ENCODE data around the gene APOA1. TPM values are rescaled to one million over a fixed set of nuclear protein-coding genes. Genes with fewer than 3 reads are reported as not detected.

The APOA1 gene
- 0.66 TPM in 1 of 2 replicates, not detected in the other for total RNA-seq (2012; rRNA removed)

GRCh38 chr11:116837231-116838091, at the start of gene APOA1:
Gene APOA1, minus strand, starts transcription at chr11:116837622. Its CDS starts 235 bp downstream, at chr11:116837387.
- H3K4me1 ChIP-seq (ENCODE audit: control insufficient read depth, insufficient read depth, low read length), result peaks cover 17% of the 10 kb centered on the region
- no peaks in the 10 kb centered on the region for H3K36me3 ChIP-seq (ENCODE audit: insufficient read depth, low read length)
- H3K27me3 ChIP-seq (ENCODE audit: control insufficient read depth, insufficient read depth, low read length), result no peaks in the 10 kb centered on the region
- no peak within 1 kb of the TSS for H3K4me2 ChIP-seq (ENCODE audit: low read length)
- no peak within 1 kb of the TSS for H3K4me3 ChIP-seq (ENCODE audit: low read length)
- no peak within 1 kb of the TSS for H3K9ac ChIP-seq (ENCODE audit: low read depth, low read length)
- H3K9me3 ChIP-seq (replicated peaks; ENCODE audit: low read length), result no peaks in the 10 kb centered on the region

- H3K27me3 ChIP-seq (ENCODE audit: control insufficient read depth, insufficient read depth, low read length), result no peaks in the 10 kb centered on the region
- H3K9me3 ChIP-seq (replicated peaks; ENCODE audit: low read length), result no peaks in the 10 kb centered on the region
- H3K4me1 ChIP-seq (ENCODE audit: control insufficient read depth, insufficient read depth, low read length), result peaks cover 26% of the 10 kb centered on the region
- no peak overlapping the region for H3K4me3 ChIP-seq (ENCODE audit: low read length)
- H3K36me3 ChIP-seq (ENCODE audit: insufficient read depth, low read length), result no peaks in the 10 kb centered on the region
- no peak overlapping the region for H3K4me2 ChIP-seq (ENCODE audit: low read length)
- no peak overlapping the region for H3K9ac ChIP-seq (ENCODE audit: low read depth, low read length)
These were observed 48.7 kb upstream of the APOA1 start for GRCh38 chr11:116885951-116886655.

- H3K4me1 ChIP-seq (ENCODE audit: control insufficient read depth, insufficient read depth, low read length), result peaks cover 19% of the 10 kb centered on the region
These were observed 45.0 kb upstream of the APOA1 start for GRCh38 chr11:116882386-116882785.

GRCh38 chr11:116881143-116881542, 43.7 kb upstream of the APOA1 start:
- Histone ChIP-seq H3K4me1 (ENCODE audit: control insufficient read depth, insufficient read depth, low read length) (peaks cover 19% of the 10 kb centered on the region), H3K4me2 (ENCODE audit: low read length) (no peak overlapping the region), H3K9me3 (replicated peaks; ENCODE audit: low read length) (no peaks in the 10 kb centered on the region), H3K9ac (ENCODE audit: low read depth, low read length) (no peak overlapping the region), H3K4me3 (ENCODE audit: low read length) (no peak overlapping the region), H3K27me3 (ENCODE audit: control insufficient read depth, insufficient read depth, low read length) (no peaks in the 10 kb centered on the region), H3K36me3 (ENCODE audit: insufficient read depth, low read length) (no peaks in the 10 kb centered on the region)

More at GRCh38 chr11:116882386-116882785, 45.0 kb upstream of the APOA1 start:
- Histone ChIP-seq H3K9me3 (replicated peaks; ENCODE audit: low read length) (no peaks in the 10 kb centered on the region), H3K36me3 (ENCODE audit: insufficient read depth, low read length) (no peaks in the 10 kb centered on the region), H3K9ac (ENCODE audit: low read depth, low read length) (no peak overlapping the region), H3K27me3 (ENCODE audit: control insufficient read depth, insufficient read depth, low read length) (no peaks in the 10 kb centered on the region), H3K4me2 (ENCODE audit: low read length) (no peak overlapping the region), H3K4me3 (ENCODE audit: low read length) (no peak overlapping the region)

GRCh38 chr11:116879800-116880625, 42.6 kb upstream of the APOA1 start:
- H3K27me3 ChIP-seq (ENCODE audit: control insufficient read depth, insufficient read depth, low read length), result no peaks in the 10 kb centered on the region
- H3K9ac ChIP-seq (ENCODE audit: low read depth, low read length), result no peak overlapping the region
- H3K4me3 ChIP-seq (ENCODE audit: low read length), result no peak overlapping the region
- no peak overlapping the region for H3K4me2 ChIP-seq (ENCODE audit: low read length)
- no peaks in the 10 kb centered on the region for H3K9me3 ChIP-seq (replicated peaks; ENCODE audit: low read length)
- peaks cover 3% of the 10 kb centered on the region for H3K36me3 ChIP-seq (ENCODE audit: insufficient read depth, low read length)
- peaks cover 19% of the 10 kb centered on the region for H3K4me1 ChIP-seq (ENCODE audit: control insufficient read depth, insufficient read depth, low read length)

- peaks cover 41% of the 10 kb centered on the region for H3K4me1 ChIP-seq (ENCODE audit: control insufficient read depth, insufficient read depth, low read length)
- no peak overlapping the region for H3K4me3 ChIP-seq (ENCODE audit: low read length)
- H3K27me3 ChIP-seq (ENCODE audit: control insufficient read depth, insufficient read depth, low read length), result no peaks in the 10 kb centered on the region
- H3K36me3 ChIP-seq (ENCODE audit: insufficient read depth, low read length), result peaks cover 10% of the 10 kb centered on the region
- no peak overlapping the region for H3K9ac ChIP-seq (ENCODE audit: low read depth, low read length)
- H3K4me2 ChIP-seq (ENCODE audit: low read length), result no peak overlapping the region
- H3K9me3 ChIP-seq (replicated peaks; ENCODE audit: low read length), result no peaks in the 10 kb centered on the region
These were observed 39.2 kb upstream of the APOA1 start for GRCh38 chr11:116876656-116877055.

GRCh38 chr11:116875194-116875593, 37.8 kb upstream of the APOA1 start:
- no peak overlapping the region for H3K9ac ChIP-seq (ENCODE audit: low read depth, low read length)
- no peaks in the 10 kb centered on the region for H3K9me3 ChIP-seq (replicated peaks; ENCODE audit: low read length)
- no peak overlapping the region for H3K4me2 ChIP-seq (ENCODE audit: low read length)
- peaks cover 47% of the 10 kb centered on the region for H3K4me1 ChIP-seq (ENCODE audit: control insufficient read depth, insufficient read depth, low read length)
- H3K27me3 ChIP-seq (ENCODE audit: control insufficient read depth, insufficient read depth, low read length), result no peaks in the 10 kb centered on the region
- no peak overlapping the region for H3K4me3 ChIP-seq (ENCODE audit: low read length)
- H3K36me3 ChIP-seq (ENCODE audit: insufficient read depth, low read length), result peaks cover 10% of the 10 kb centered on the region

GRCh38 chr11:116874251-116874650, 36.8 kb upstream of the APOA1 start:
- H3K27me3 ChIP-seq (ENCODE audit: control insufficient read depth, insufficient read depth, low read length), result no peaks in the 10 kb centered on the region
- no peaks in the 10 kb centered on the region for H3K9me3 ChIP-seq (replicated peaks; ENCODE audit: low read length)
- no peak overlapping the region for H3K9ac ChIP-seq (ENCODE audit: low read depth, low read length)
- H3K4me3 ChIP-seq (ENCODE audit: low read length), result no peak overlapping the region
- peaks cover 46% of the 10 kb centered on the region for H3K4me1 ChIP-seq (ENCODE audit: control insufficient read depth, insufficient read depth, low read length)
- no peak overlapping the region for H3K4me2 ChIP-seq (ENCODE audit: low read length)
- H3K36me3 ChIP-seq (ENCODE audit: insufficient read depth, low read length), result peaks cover 17% of the 10 kb centered on the region

GRCh38 chr11:116873381-116873780, 36.0 kb upstream of the APOA1 start:
- H3K27me3 ChIP-seq (ENCODE audit: control insufficient read depth, insufficient read depth, low read length), result no peaks in the 10 kb centered on the region
- H3K4me2 ChIP-seq (ENCODE audit: low read length), result no peak overlapping the region
- no peak overlapping the region for H3K4me3 ChIP-seq (ENCODE audit: low read length)
- peaks cover 17% of the 10 kb centered on the region for H3K36me3 ChIP-seq (ENCODE audit: insufficient read depth, low read length)
- H3K9me3 ChIP-seq (replicated peaks; ENCODE audit: low read length), result no peaks in the 10 kb centered on the region
- peak overlapping the region; percentile 23 for H3K9ac ChIP-seq (ENCODE audit: low read depth, low read length)
- peaks cover 46% of the 10 kb centered on the region for H3K4me1 ChIP-seq (ENCODE audit: control insufficient read depth, insufficient read depth, low read length)

GRCh38 chr11:116871248-116871647, 33.8 kb upstream of the APOA1 start:
- Histone ChIP-seq H3K36me3 (ENCODE audit: insufficient read depth, low read length) (peaks cover 34% of the 10 kb centered on the region), H3K9me3 (replicated peaks; ENCODE audit: low read length) (no peaks in the 10 kb centered on the region), H3K9ac (ENCODE audit: low read depth, low read length) (peak overlapping the region; percentile 77), H3K4me1 (ENCODE audit: control insufficient read depth, insufficient read depth, low read length) (peaks cover 46% of the 10 kb centered on the region), H3K4me3 (ENCODE audit: low read length) (peak overlapping the region; percentile 45), H3K27me3 (ENCODE audit: control insufficient read depth, insufficient read depth, low read length) (no peaks in the 10 kb centered on the region), H3K4me2 (ENCODE audit: low read length) (peak overlapping the region; percentile 65)

GRCh38 chr11:116870054-116870453, 32.6 kb upstream of the APOA1 start:
- Histone ChIP-seq H3K9me3 (replicated peaks; ENCODE audit: low read length) (no peaks in the 10 kb centered on the region), H3K4me1 (ENCODE audit: control insufficient read depth, insufficient read depth, low read length) (peaks cover 58% of the 10 kb centered on the region), H3K9ac (ENCODE audit: low read depth, low read length) (peak overlapping the region; percentile 61), H3K36me3 (ENCODE audit: insufficient read depth, low read length) (peaks cover 31% of the 10 kb centered on the region), H3K4me2 (ENCODE audit: low read length) (no peak overlapping the region), H3K27me3 (ENCODE audit: control insufficient read depth, insufficient read depth, low read length) (no peaks in the 10 kb centered on the region), H3K4me3 (ENCODE audit: low read length) (no peak overlapping the region)

Data from skeletal muscle satellite cell (primary cell).